Common myeloid progenitor, CD34-positive (primary cell): ENCODE data around the gene PEF1.

ENCODE experiments used
- CTCF ChIA-PET: fragments of 350-600 bp; sonication (Branson Sonifier 250); formaldehyde crosslinking; loops from one replicate; lab custom pipeline; 2021; ENCODE audit warnings: antibody characterized with exemption; lab: Charles Lee
- POLR2A ChIA-PET: fragments of 350-600 bp; sonication (Branson Sonifier 250); formaldehyde crosslinking; loops from one replicate; lab custom pipeline; 2021; ENCODE audit warnings: antibody characterized with exemption; lab: Charles Lee
- DNase-seq, 3 donors: peaks; one replicate each; pipeline versions ENCODE4 v3.0.0 to v3.0.0-alpha.2; 2013
- H3K27ac ChIP-seq, 2 experiments: 1 replicate in 1 of 2; 2 replicates in 1 of 2; pipeline ENCODE4 v1.7.0; 2013; ENCODE audit warnings: inconsistent platforms in 2 of 2, low read length in 2 of 2, mild to moderate bottlenecking in 2 of 2, low read depth in 1 of 2, moderate library complexity in 1 of 2; ENCODE audit not compliant: severe bottlenecking in 2 of 2, insufficient read depth in 1 of 2, poor library complexity in 1 of 2
- H3K27me3 ChIP-seq, 5 experiments: replicated peaks in 2 of 5; 1 replicate in 3 of 5; 2 replicates in 2 of 5; pipeline versions ENCODE4 v1.6.1 to v1.7.0; 2013; ENCODE audit warnings: low read length in 4 of 5, mild to moderate bottlenecking in 2 of 5, moderate library complexity in 2 of 5, inconsistent platforms in 1 of 5; ENCODE audit not compliant: insufficient read depth in 5 of 5, control insufficient read depth in 4 of 5
- H3K36me3 ChIP-seq, 4 experiments: 1 replicate in 2 of 4; 2 replicates in 2 of 4; pipeline versions ENCODE4 v1.6.1 to v1.7.0; 2013; ENCODE audit warnings: low read length in 3 of 4, control low read depth in 1 of 4, mild to moderate bottlenecking in 1 of 4; ENCODE audit not compliant: control insufficient read depth in 4 of 4, insufficient read depth in 4 of 4
- H3K4me1 ChIP-seq, 4 experiments: 1 replicate in 3 of 4; 2 replicates in 1 of 4; pipeline versions ENCODE4 v1.6.1 to v1.7.1; 2013; ENCODE audit warnings: low read length in 3 of 4, mild to moderate bottlenecking in 3 of 4, control low read depth in 1 of 4, inconsistent platforms in 1 of 4, moderate library complexity in 1 of 4; ENCODE audit not compliant: control insufficient read depth in 4 of 4, insufficient read depth in 4 of 4; ENCODE audit errors: control extremely low read depth in 1 of 4
- H3K4me3 ChIP-seq, 7 experiments: 1 replicate in 4 of 7; 2 replicates in 3 of 7; pipeline versions ENCODE4 v1.5.1 to v1.7.0; 2013; ENCODE audit warnings: mild to moderate bottlenecking in 7 of 7, low read length in 6 of 7, moderate library complexity in 6 of 7, inconsistent platforms in 2 of 7, low read depth in 2 of 7, control low read depth in 1 of 7; ENCODE audit not compliant: insufficient read depth in 4 of 7, control insufficient read depth in 1 of 7; ENCODE audit errors: extremely low read depth in 1 of 7
- H3K9me3 ChIP-seq, 5 experiments: 1 replicate in 4 of 5; 2 replicates in 1 of 5; pipeline versions ENCODE4 v1.6.1 to v1.7.1; 2013; ENCODE audit warnings: low read length in 4 of 5, mild to moderate bottlenecking in 2 of 5, inconsistent platforms in 1 of 5, low read depth in 1 of 5, moderate library complexity in 1 of 5; ENCODE audit not compliant: control insufficient read depth in 4 of 5, insufficient read depth in 2 of 5; ENCODE audit errors: control extremely low read depth in 1 of 5
- whole genome bisulfite sequencing: methylation state at CpG from one replicate; pipeline ENCODE4 v1.1.5; 2013; ENCODE audit not compliant: insufficient coverage; 5-methylcytosine and 5-hydroxymethylcytosine counted together

PEF1 gene

GRCh38 chr1:31640179-31640578 lies 4.5 kb downstream of the PEF1 start:
- CTCF ChIA-PET: interaction anchor here (0.7 to 2.9 kb wide), 9 partner anchors 11 to 148 kb away, joined by 3 to 9 read pairs (median 3); no protein-coding TSS in a partner anchor
- Histone ChIP-seq H3K27me3 (no peaks in the 10 kb centered on the region), H3K9me3 (no peaks in the 10 kb centered on the region), H3K27ac (no peak overlapping the region), H3K4me1 (peaks cover 7 to 42% (median 20%) of the 10 kb centered on the region in 4 experiments), H3K36me3 (peaks cover 0 to 9% (median under 1%) of the 10 kb centered on the region in 4 experiments), H3K4me3 (no peak overlapping the region)
- POLR2A ChIA-PET: interaction anchor here (0.5 kb wide), 1 partner anchor 13 kb away, joined by 3 read pairs; no protein-coding TSS in a partner anchor
- no peak for DNase-seq

DNA sequence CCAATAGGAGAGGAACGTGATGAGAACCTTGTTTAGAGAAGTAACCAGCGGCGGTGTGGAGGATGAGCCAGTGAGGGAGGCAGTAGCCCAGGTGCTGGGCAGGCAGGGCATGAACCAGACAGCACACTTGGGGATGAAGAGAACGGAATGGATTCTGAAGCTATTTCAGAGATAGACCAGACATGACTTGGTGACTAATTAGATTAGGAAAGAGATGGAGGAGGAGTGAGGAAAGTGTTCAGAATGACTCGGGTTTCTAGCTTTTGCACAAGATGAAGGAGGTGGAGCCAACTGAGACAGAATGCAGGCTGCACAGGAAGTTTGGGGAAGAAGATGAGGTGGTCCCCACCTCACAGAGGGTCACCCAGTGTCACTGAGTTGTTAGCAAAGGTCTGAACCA lies 5.1 kb downstream of the PEF1 start:
- H3K27ac ChIP-seq: no peak overlapping the region
- H3K27me3 ChIP-seq: no peaks in the 10 kb centered on the region
- peak in 2 of 3 donors; percentile 32 to 33 for DNase-seq
- CTCF ChIA-PET: interaction anchor here (1.0 to 2.9 kb wide), 6 partner anchors 10 to 90 kb away, joined by 3 to 9 read pairs (median 3); no protein-coding TSS in a partner anchor
- POLR2A ChIA-PET: interaction anchor here (0.5 kb wide), 1 partner anchor 14 kb away, joined by 3 read pairs; no protein-coding TSS in a partner anchor
- WGBS: 69% methylated on average over 5 of the region's 5 CpGs
- peaks cover 0 to 15% (median 3%) of the 10 kb centered on the region in 4 experiments for H3K36me3 ChIP-seq
- H3K4me3 ChIP-seq: no peak overlapping the region
- H3K4me1 ChIP-seq: peaks cover 7 to 42% (median 18%) of the 10 kb centered on the region in 4 experiments
- H3K9me3 ChIP-seq: no peaks in the 10 kb centered on the region

GRCh38 chr1:31637915-31638673 lies 6.6 kb downstream of the PEF1 start:
- H3K4me1 ChIP-seq: peaks cover 5 to 31% (median 8%) of the 10 kb centered on the region in 4 experiments
- ChIA-PET POLR2A (interaction anchor here (0.7 kb wide), 1 partner anchor 298 kb away, joined by 6 read pairs; no protein-coding TSS in a partner anchor), CTCF (interaction anchor here (0.6 to 2.9 kb wide), 9 partner anchors 9 to 243 kb away, joined by 3 to 10 read pairs (median 4); partner anchors contain the start of gene HCRTR1)
- DNase-seq: no peak
- H3K27ac ChIP-seq: no peak overlapping the region
- H3K27me3 ChIP-seq: no peaks in the 10 kb centered on the region
- H3K9me3 ChIP-seq: no peaks in the 10 kb centered on the region
- WGBS: 93% methylated on average over 3 of the region's 5 CpGs
- peaks cover 0 to 22% (median 11%) of the 10 kb centered on the region in 4 experiments for H3K36me3 ChIP-seq
- no peak overlapping the region for H3K4me3 ChIP-seq

- 92% methylated on average over 4 of the region's 4 CpGs for WGBS
- no peak overlapping the region for H3K27ac ChIP-seq
- DNase-seq: peak in 2 of 3 donors; percentile 37 to 49
- ChIA-PET POLR2A (no interaction called here), CTCF (interaction anchor here (1.3 to 5.9 kb wide), 6 partner anchors 11 to 70 kb away, joined by 3 to 29 read pairs (median 8); partner anchors contain the start of genes HCRTR1 and PEF1)
- H3K4me1 ChIP-seq: peaks cover 0 to 4% (median 0%) of the 10 kb centered on the region in 4 experiments
- no peak overlapping the region for H3K4me3 ChIP-seq
- no peaks in the 10 kb centered on the region for H3K27me3 ChIP-seq
- peaks cover 9 to 69% (median 44%) of the 10 kb centered on the region in 4 experiments for H3K36me3 ChIP-seq
- H3K9me3 ChIP-seq: no peaks in the 10 kb centered on the region
These were observed 11.6 kb downstream of the PEF1 start for GRCh38 chr1:31633117-31633516.

DNA sequence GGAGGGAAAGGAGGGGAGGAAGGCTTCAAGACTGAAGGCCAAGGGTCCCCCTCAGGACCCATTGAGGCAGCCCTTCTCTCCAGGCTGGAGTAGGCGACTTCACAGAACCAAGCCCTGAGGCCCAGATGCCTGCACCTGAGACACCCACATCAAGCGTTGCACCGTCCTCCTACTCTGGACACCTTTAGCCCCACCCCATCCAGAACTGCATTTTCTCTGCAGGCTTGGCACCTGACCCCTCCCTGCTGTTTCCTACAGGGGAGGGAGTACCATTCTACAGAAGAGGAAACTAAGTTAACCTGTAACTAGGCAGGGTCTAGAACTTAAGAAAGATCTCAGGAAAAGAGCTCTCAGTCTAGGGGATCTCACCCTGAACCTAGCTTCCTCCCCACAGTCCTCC lies 12.0 kb downstream of the PEF1 start:
- ChIA-PET POLR2A (no interaction called here), CTCF (interaction anchor here (1.3 to 5.9 kb wide), 6 partner anchors 11 to 70 kb away, joined by 3 to 29 read pairs (median 8); partner anchors contain the start of genes HCRTR1 and PEF1)
- peaks cover 9 to 73% (median 48%) of the 10 kb centered on the region in 4 experiments for H3K36me3 ChIP-seq
- 96% methylated on average over 3 of the region's 3 CpGs for WGBS
- no peak for DNase-seq
- H3K27ac ChIP-seq: no peak overlapping the region
- no peaks in the 10 kb centered on the region for H3K9me3 ChIP-seq
- H3K4me3 ChIP-seq: no peak overlapping the region
- H3K4me1 ChIP-seq: peaks cover 0 to 3% (median 0%) of the 10 kb centered on the region in 4 experiments
- no peaks in the 10 kb centered on the region for H3K27me3 ChIP-seq

GRCh38 chr1:31628931-31629556 lies 15.6 kb downstream of the PEF1 start:
- Histone ChIP-seq H3K27ac (no peak overlapping the region), H3K4me3 (no peak overlapping the region), H3K36me3 (peaks cover 9 to 66% (median 44%) of the 10 kb centered on the region in 4 experiments), H3K4me1 (no peaks in the 10 kb centered on the region), H3K9me3 (no peaks in the 10 kb centered on the region), H3K27me3 (no peaks in the 10 kb centered on the region)
- ChIA-PET CTCF (interaction anchor here (1.0 to 4.2 kb wide), 7 partner anchors 9 to 66 kb away, joined by 3 to 24 read pairs (median 3); no protein-coding TSS in a partner anchor), POLR2A (no interaction called here)
- DNase-seq: no peak
- WGBS: 94% methylated on average over 5 of the region's 6 CpGs
